Measurements from ENCODE around the gene SZRD1.

The SZRD1 gene

DNA sequence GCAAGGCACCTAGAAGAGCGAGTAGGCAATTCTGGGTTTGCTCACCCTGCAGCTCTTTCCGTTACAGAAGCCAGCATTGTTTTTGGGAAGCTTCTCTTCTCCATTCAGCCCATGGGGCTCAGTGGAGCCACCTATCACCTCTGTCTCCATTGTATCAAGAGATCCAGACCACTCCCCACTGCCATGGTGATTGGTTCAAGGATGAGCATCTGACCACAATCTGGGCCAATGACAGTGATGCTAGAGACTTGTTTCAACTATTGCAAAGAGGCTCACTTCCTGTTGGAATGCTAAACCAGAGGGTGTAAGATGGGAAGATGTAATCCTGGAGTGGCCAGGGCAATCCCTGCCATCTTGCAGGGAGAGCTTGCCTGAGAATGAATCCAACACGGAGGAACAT lies 63.6 kb downstream of the SZRD1 start:
- no peak overlapping the region for H3K4me3 ChIP-seq (ENCODE audit: low read depth, low read length)
- no peak for TF ChIP-seq CTCF (IDR thresholded peaks at IDR 0.05; ENCODE audit: borderline replicate concordance, insufficient read depth, low read depth, low read length)

DNA sequence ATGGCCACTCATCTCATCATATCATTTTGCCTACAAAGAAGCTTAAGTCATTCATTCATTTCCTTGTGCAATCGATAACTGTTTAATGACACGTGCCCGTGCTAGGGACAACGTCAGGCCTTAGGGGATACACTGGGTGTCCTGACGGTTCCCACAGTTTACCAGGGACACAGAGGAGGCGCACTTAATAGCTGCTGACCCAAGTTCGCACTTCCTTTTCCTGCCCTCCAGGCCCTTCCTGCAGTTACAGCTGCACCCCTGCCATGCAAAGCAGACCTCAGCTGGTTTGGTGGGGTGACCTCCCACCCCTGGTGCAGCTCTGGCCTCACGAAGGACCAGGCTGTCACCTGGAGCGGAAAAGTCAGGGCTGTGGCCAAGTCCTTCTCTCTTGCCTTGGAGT lies 66.0 kb downstream of the SZRD1 start:
- TF ChIP-seq CTCF (IDR thresholded peaks at IDR 0.05; ENCODE audit: borderline replicate concordance, insufficient read depth, low read depth, low read length): no peak
- H3K4me3 ChIP-seq (ENCODE audit: low read depth, low read length): no peak overlapping the region

DNA sequence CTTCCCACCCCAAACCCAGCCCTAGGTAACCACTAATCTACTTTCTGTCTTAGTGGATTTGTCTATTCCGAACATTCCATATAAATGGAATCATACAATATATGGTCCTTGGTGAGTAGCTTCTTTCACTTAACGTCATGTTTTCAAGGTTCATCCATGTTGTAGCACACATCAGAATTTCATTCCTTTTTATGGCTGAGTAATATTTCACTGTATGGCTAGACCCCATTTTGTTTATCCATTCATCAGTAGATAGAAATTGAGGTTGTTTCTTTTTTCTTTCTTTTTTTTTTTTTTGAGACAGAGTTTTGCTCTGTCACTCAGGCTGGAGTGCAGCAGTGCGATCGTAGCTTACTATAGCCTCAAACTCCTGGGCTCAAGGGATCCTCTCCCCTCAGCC lies 67.0 kb downstream of the SZRD1 start:
- no peak overlapping the region for H3K4me3 ChIP-seq (ENCODE audit: low read depth, low read length)
- no peak for TF ChIP-seq CTCF (IDR thresholded peaks at IDR 0.05; ENCODE audit: borderline replicate concordance, insufficient read depth, low read depth, low read length)

GRCh38 chr1:16434501-16434900 lies 67.5 kb downstream of the SZRD1 start:
- H3K4me3 ChIP-seq (ENCODE audit: low read depth, low read length): no peak overlapping the region
- TF ChIP-seq CTCF (IDR thresholded peaks at IDR 0.05; ENCODE audit: borderline replicate concordance, insufficient read depth, low read depth, low read length): no peak

- TF ChIP-seq CTCF (IDR thresholded peaks at IDR 0.05; ENCODE audit: borderline replicate concordance, insufficient read depth, low read depth, low read length): no peak
These were observed 70.0 kb downstream of the SZRD1 start, which contains the start of gene SPATA21 for GRCh38 chr1:16436946-16437474. SPATA21 (minus strand) TSS chr1:16437424; CDS start chr1:16431371, 6,053 bp downstream.

DNA sequence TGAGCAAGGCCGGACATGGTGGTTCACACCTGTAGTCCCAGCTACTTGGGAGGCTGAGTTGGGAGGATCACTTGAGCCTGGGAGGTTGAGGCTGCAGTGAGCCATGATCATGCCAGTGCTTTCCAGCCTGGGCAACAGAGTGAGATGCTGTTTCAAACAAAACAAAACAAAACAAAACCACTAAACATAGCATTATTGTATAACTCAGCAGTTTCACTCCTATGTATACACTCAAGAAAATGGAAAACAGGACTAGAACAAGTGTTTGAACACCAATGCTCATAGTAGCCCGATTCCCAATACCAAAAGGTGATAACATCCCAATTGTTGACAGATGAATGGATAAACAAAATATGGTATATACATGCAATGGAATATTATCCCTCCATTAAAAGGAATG lies 71.5 kb downstream of the SZRD1 start:
- no peak for TF ChIP-seq CTCF (IDR thresholded peaks at IDR 0.05; ENCODE audit: borderline replicate concordance, insufficient read depth, low read depth, low read length)
- H3K4me3 ChIP-seq (ENCODE audit: low read depth, low read length): no peak overlapping the region

More at GRCh38 chr1:16436946-16437474, 70.0 kb downstream of the SZRD1 start, which contains the start of gene SPATA21:
- no peak within 1 kb of the TSS for H3K4me3 ChIP-seq (ENCODE audit: low read depth, low read length)

DNA sequence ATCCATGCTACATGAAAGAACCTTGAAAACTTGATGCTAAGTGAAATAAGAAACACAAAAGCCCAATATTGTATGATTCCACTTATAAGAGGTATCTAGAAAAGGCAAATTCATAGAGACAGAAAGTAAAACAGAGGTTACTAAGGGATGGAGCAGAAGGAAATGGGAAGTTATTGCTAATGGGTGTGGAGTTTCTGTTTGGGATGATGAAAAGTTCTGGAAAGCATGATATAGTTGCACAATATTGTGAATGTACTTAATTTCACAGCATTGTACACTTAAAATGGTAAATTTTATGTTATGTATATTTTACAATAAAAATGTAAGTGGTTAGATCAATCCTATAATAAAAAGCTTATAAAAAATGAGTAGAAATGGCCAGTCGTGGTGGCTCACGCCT lies 71.9 kb downstream of the SZRD1 start:
- H3K4me3 ChIP-seq (ENCODE audit: low read depth, low read length): no peak overlapping the region
- no peak for TF ChIP-seq CTCF (IDR thresholded peaks at IDR 0.05; ENCODE audit: borderline replicate concordance, insufficient read depth, low read depth, low read length)

Measured in GM12875 (cell line).